GM18867 (cell line): ENCODE results near the gene YBX2.

Experiments
- ATAC-seq: cut with Tn5 transposase; IDR thresholded peaks from one replicate; pipeline ENCODE4 v1.9.1; 2021; ENCODE audit warnings: mild to moderate bottlenecking, moderate library complexity; ENCODE audit not compliant: unreplicated experiment

The YBX2 gene

GRCh38 chr17:7323731-7324437 is 29.4 kb upstream of the YBX2 start:
- ATAC-seq = no peak

GRCh38 chr17:7322520-7323194 is 28.2 kb upstream of the YBX2 start:
- no peak for ATAC-seq

GRCh38 chr17:7321466-7321865 is 27.0 kb upstream of the YBX2 start:
- no peak for ATAC-seq

GRCh38 chr17:7318121-7318860 is 23.9 kb upstream of the YBX2 start:
- ATAC-seq = no peak

GRCh38 chr17:7317161-7317803 is 22.8 kb upstream of the YBX2 start:
- no peak for ATAC-seq

- no peak for ATAC-seq
These were observed 21.3 kb upstream of the YBX2 start for GRCh38 chr17:7315570-7316235.

GRCh38 chr17:7314719-7315569 is 20.5 kb upstream of the YBX2 start, which contains the start of gene GPS2:
Gene GPS2, minus strand, starts transcription at chr17:7315360. Its CDS starts 308 bp downstream, at chr17:7315052.
- ATAC-seq = peak; percentile 74

- no peak for ATAC-seq
These were observed 19.7 kb upstream of the YBX2 start for GRCh38 chr17:7313890-7314718.

- ATAC-seq = no peak
These were observed 18.9 kb upstream of the YBX2 start for GRCh38 chr17:7313088-7313889.

- no peak for ATAC-seq
These were observed 18.1 kb upstream of the YBX2 start for GRCh38 chr17:7312432-7313087.

- no peak for ATAC-seq
These were observed 16.8 kb upstream of the YBX2 start for GRCh38 chr17:7311110-7311705.

GRCh38 chr17:7309628-7310027 is 15.2 kb upstream of the YBX2 start:
- no peak for ATAC-seq

- ATAC-seq = peak; percentile 23
These were observed 14.4 kb upstream of the YBX2 start for GRCh38 chr17:7308625-7309433.

- ATAC-seq = peak; percentile 4
These were observed 13.5 kb upstream of the YBX2 start for GRCh38 chr17:7307686-7308624.
